Inflammatory macrophage (primary cell): ENCODE data around the gene SPARCL1.
"Not testable (repeated sequence)": the region's sequence is repeated elsewhere in the genome, so short reads cannot be mapped to it uniquely, and the experiment has no call there.

Experiments
- DNase-seq, 2 donors: peaks; one replicate each; pipeline ENCODE4 v3.0.0-alpha.2; 2020 to 2022

SPARCL1 gene

DNA sequence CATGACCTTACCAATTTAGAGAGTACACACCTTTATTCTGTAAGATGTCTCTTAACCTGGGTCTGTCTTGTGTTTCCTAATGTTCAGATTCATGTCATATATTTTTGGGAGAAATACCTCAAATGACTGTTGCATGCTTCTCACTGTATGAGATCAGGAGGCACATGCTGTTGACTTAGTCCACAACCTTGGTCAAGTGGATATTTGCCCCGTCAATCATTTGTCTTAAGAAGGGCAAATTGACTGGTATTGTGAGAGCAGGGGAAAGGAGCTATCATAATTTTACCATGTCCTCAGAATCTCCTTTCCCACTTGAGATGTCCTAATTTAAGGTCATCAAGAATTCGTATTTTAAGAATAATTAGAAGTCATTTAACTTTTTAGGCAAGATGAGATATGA, 95.8 kb downstream of the SPARCL1 start:
- DNase-seq = no peak

GRCh38 chr4:87430038-87430437, 99.1 kb downstream of the SPARCL1 start:
- DNase-seq = no peak

DNA sequence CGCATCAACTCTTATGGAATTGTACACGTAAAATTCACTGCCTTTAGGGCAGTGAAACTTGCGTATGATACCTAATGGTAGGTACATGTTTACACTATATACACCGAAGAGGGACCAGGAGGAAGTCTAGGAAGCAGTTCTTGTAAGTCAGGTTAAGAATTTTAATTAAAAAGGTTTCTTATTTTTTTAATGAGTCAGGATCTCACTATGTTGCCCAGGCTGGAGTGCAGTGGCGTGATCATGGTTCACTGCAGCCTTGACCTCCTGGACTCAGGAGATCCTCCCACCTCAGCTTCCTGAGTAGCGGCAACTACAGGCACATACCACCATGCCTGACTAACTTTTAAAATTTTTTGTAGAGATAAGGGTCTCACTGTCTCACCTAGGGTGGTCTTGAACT, 100.2 kb downstream of the SPARCL1 start:
- no peak for DNase-seq

GRCh38 chr4:87427518-87427868, 101.7 kb downstream of the SPARCL1 start:
- DNase-seq = no peak

DNA sequence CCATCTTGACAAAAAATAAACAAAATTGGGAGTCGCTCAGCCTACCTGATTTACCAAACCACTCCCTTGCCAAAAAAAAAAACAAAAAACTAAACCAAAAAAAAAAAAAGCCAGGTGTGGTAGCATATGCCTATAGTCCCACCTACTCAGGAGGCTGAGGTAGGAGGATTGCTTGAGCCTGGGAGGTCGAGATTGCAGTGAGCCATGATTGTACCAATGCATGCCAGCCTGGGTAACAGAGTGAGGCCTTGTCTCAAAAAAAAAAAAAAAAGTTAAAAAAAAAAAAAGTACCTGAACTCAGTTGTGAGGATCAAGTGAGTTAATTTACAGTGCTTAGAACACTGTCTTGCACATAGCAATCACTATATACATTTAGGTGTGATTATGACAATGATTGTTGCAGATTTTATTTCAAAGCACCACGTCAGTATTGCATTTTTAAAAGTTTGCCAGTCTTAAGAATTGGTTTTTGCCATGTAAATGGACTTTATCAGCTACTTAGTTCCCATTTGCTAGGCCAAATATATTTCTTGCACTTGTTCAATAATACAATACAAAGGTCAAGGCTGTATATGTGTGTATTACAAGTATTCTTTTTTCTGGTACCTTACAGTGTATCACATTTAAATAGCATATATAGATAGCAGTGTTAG, 102.2 kb downstream of the SPARCL1 start:
- no peak for DNase-seq

DNA sequence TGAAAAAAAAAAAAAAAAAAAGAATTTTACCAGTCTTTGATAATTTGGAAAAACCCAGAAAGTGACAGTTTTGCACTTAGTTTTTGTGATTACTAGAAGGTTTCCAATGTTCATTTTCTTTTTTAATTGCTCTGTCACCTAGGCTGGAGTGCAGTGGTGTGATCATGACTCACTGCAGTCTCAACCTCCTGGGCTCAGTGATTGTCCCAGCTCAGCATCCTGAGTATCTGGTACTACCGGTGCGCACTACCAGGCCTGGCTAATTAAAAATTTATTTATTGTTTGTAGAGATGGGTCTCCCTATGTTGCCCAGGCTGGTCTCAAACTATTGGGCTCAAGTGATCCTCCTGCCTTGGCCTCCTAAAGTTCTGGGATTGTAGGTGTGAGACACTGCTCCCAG, 103.5 kb downstream of the SPARCL1 start:
- no peak for DNase-seq

- DNase-seq = not testable (repeated sequence)
These were observed 105.1 kb downstream of the SPARCL1 start for GRCh38 chr4:87424099-87424543.
